GM18517 (cell line): ENCODE data around the gene WDR55.
"Not testable (repeated sequence)": the region's sequence is repeated elsewhere in the genome, so short reads cannot be mapped to it uniquely, and the experiment has no call there.

Source experiments
- ATAC-seq: cut with Tn5 transposase; IDR thresholded peaks from one replicate; pipeline ENCODE4 v1.9.1; 2021; ENCODE audit warnings: mild to moderate bottlenecking, moderate library complexity; ENCODE audit not compliant: unreplicated experiment

The WDR55 gene

GRCh38 chr5:140664359-140665119 lies at the start of gene WDR55:
WDR55 (plus strand) TSS chr5:140664904; CDS start chr5:140664913, 9 bp downstream.
- ATAC-seq: peak; percentile 96

- ATAC-seq: no peak
Measured at GRCh38 chr5:140622301-140622700, 42.4 kb upstream of the WDR55 start.

- not testable (repeated sequence) for ATAC-seq
Measured at GRCh38 chr5:140623061-140623460, 41.6 kb upstream of the WDR55 start.

- ATAC-seq: not testable (repeated sequence)
Measured at GRCh38 chr5:140624886-140625285, 39.8 kb upstream of the WDR55 start.

- no peak for ATAC-seq
Measured at GRCh38 chr5:140627972-140628371, 36.7 kb upstream of the WDR55 start.

GRCh38 chr5:140628711-140629110 lies 36.0 kb upstream of the WDR55 start:
- ATAC-seq: no peak

GRCh38 chr5:140630292-140631035 lies 34.2 kb upstream of the WDR55 start:
- ATAC-seq: no peak

GRCh38 chr5:140631036-140631417 lies 33.7 kb upstream of the WDR55 start:
- no peak for ATAC-seq

GRCh38 chr5:140631831-140632365 lies 32.8 kb upstream of the WDR55 start:
- ATAC-seq: peak; percentile 13

- peak; percentile 61 for ATAC-seq
Measured at GRCh38 chr5:140632366-140633020, 32.2 kb upstream of the WDR55 start.

GRCh38 chr5:140633021-140633471 lies 31.7 kb upstream of the WDR55 start, which contains the start of gene CD14:
CD14 (minus strand) TSS chr5:140633175; CDS start chr5:140633071, 104 bp downstream.
- no peak for ATAC-seq

- ATAC-seq: no peak
Measured at GRCh38 chr5:140633501-140633900, 31.2 kb upstream of the WDR55 start.

- ATAC-seq: no peak
Measured at GRCh38 chr5:140634103-140634502, 30.6 kb upstream of the WDR55 start.

GRCh38 chr5:140635291-140636257 lies 29.1 kb upstream of the WDR55 start:
- ATAC-seq: no peak

GRCh38 chr5:140637371-140638100 lies 27.2 kb upstream of the WDR55 start:
- no peak for ATAC-seq

- ATAC-seq: not testable (repeated sequence)
Measured at GRCh38 chr5:140638898-140639147, 25.9 kb upstream of the WDR55 start.

- ATAC-seq: peak; percentile 75
Measured at GRCh38 chr5:140639148-140639981, 25.3 kb upstream of the WDR55 start, which contains the start of gene TMCO6. TMCO6 (plus strand) TSS chr5:140639451; CDS start chr5:140639528, 77 bp downstream.

GRCh38 chr5:140641716-140642115 lies 23.0 kb upstream of the WDR55 start:
- ATAC-seq: no peak

GRCh38 chr5:140642718-140643117 lies 22.0 kb upstream of the WDR55 start:
- ATAC-seq: no peak
